B cell (primary cell): Measurements from ENCODE around the gene ABCC1. TPM values are rescaled to one million over a fixed set of nuclear protein-coding genes. Genes with fewer than 3 reads are reported as not detected.

Source experiments
- ATAC-seq: fragments of 200-7000 bp; cut with Tn5 transposase; one replicate; pipeline ENCODE4 v1.10.0; 2021; ENCODE audit warnings: low read depth, mild to moderate bottlenecking, moderate number of reproducible peaks, moderate library complexity
- CTCF ChIA-PET: fragments of 350-600 bp; sonication (Branson Sonifier 250); formaldehyde crosslinking; loops from one replicate; lab custom pipeline; 2021; ENCODE audit warnings: antibody characterized with exemption, inconsistent platforms; lab: Charles Lee
- POLR2A ChIA-PET: fragments of 350-600 bp; sonication (Branson Sonifier 250); formaldehyde crosslinking; loops from one replicate; lab custom pipeline; 2021; ENCODE audit warnings: antibody characterized with exemption; lab: Charles Lee
- DNase-seq: peaks from one replicate; pipeline ENCODE4 v3.0.0; 2013
- H2AFZ ChIP-seq: 2 replicates; pipeline ENCODE4 v1.6.1; 2012; ENCODE audit warnings: mild to moderate bottlenecking, low read depth, low read length; ENCODE audit not compliant: insufficient read depth, poor library complexity, severe bottlenecking
- H3K27ac ChIP-seq, 2 donors: 1 replicate in 1 of 2; 2 replicates in 1 of 2; pipeline ENCODE4 v1.5.1; 2012 to 2013; ENCODE audit warnings: low read length in 2 of 2, mild to moderate bottlenecking in 2 of 2, moderate library complexity in 1 of 2
- H3K27me3 ChIP-seq, 4 experiments: fragments of 200-600 bp in 1 of 4; sonication (generic) in 1 of 4; replicated peaks in 1 of 4; 1 replicate in 2 of 4; 2 replicates in 2 of 4; pipeline versions ENCODE4 v1.6.1 to v1.7.0; 2013 to 2016; ENCODE audit warnings: low read length in 3 of 4, mild to moderate bottlenecking in 2 of 4, mixed read lengths in 1 of 4, moderate library complexity in 1 of 4; ENCODE audit not compliant: insufficient read depth in 4 of 4, control insufficient read depth in 3 of 4; ENCODE audit errors: control extremely low read depth in 1 of 4
- H3K36me3 ChIP-seq, 2 experiments: replicated peaks in 1 of 2; 1 replicate in 1 of 2; 2 replicates in 1 of 2; pipeline versions ENCODE4 v1.6.1 to v1.7.1; 2013; ENCODE audit warnings: low read length in 1 of 2; ENCODE audit not compliant: insufficient read depth in 2 of 2, control insufficient read depth in 1 of 2; ENCODE audit errors: control extremely low read depth in 1 of 2, extremely low read depth in 1 of 2
- H3K4me1 ChIP-seq, 2 donors: fragments of 200-600 bp in 1 of 2; sonication (generic) in 1 of 2; 1 replicate in 1 of 2; 2 replicates in 1 of 2; pipeline versions ENCODE4 v1.5.1 to v1.6.1; 2013 to 2017; ENCODE audit warnings: low read length in 2 of 2; ENCODE audit not compliant: control insufficient read depth in 2 of 2, insufficient read depth in 2 of 2
- H3K4me2 ChIP-seq: replicated peaks from 2 replicates; pipeline ENCODE3; 2012; ENCODE audit warnings: mild to moderate bottlenecking, low read depth, low read length; ENCODE audit not compliant: poor library complexity, severe bottlenecking
- H3K4me3 ChIP-seq, 5 experiments: fragments of 200-600 bp in 1 of 5; sonication (generic) in 1 of 5; 1 replicate in 3 of 5; 2 replicates in 2 of 5; pipeline versions ENCODE4 v1.5.1 to v1.7.0; 2011 to 2016; ENCODE audit warnings: low read length in 4 of 5, mild to moderate bottlenecking in 4 of 5, low read depth in 2 of 5, control low read depth in 1 of 5, moderate library complexity in 1 of 5; ENCODE audit not compliant: insufficient read depth in 1 of 5; ENCODE audit errors: control extremely low read depth in 1 of 5, extremely low read depth in 1 of 5
- H3K79me2 ChIP-seq: fragments of 200-600 bp; sonication (generic); one replicate; pipeline ENCODE4 v1.6.0; 2016; ENCODE audit warnings: low read length; ENCODE audit not compliant: control insufficient read depth, insufficient read depth
- H3K9ac ChIP-seq: fragments of 200-600 bp; sonication (generic); 2 replicates; pipeline ENCODE4 v1.6.1; 2017; ENCODE audit warnings: mild to moderate bottlenecking, low read length, moderate library complexity
- H3K9me3 ChIP-seq, 3 donors: one replicate each; pipeline versions ENCODE4 v1.6.1 to v1.7.1; 2013; ENCODE audit warnings: low read length in 2 of 3; ENCODE audit not compliant: control insufficient read depth in 2 of 3, insufficient read depth in 1 of 3; ENCODE audit errors: control extremely low read depth in 1 of 3
- H4K20me1 ChIP-seq: 2 replicates; pipeline ENCODE4 v1.6.0; 2012; ENCODE audit warnings: mild to moderate bottlenecking, low read length; ENCODE audit not compliant: insufficient read depth, control insufficient read depth, poor library complexity, severe bottlenecking
- H3K27ac Mint-ChIP-seq: one replicate; pipeline ENCODE4 v1.8.0; 2021; ENCODE audit warnings: mixed read lengths
- H3K27me3 Mint-ChIP-seq: one replicate; pipeline ENCODE4 v1.8.0; 2021; ENCODE audit warnings: mixed read lengths
- H3K4me1 Mint-ChIP-seq: one replicate; pipeline ENCODE4 v1.8.0; 2021; ENCODE audit warnings: mixed read lengths
- H3K4me3 Mint-ChIP-seq: one replicate; pipeline ENCODE4 v1.8.0; 2021; ENCODE audit warnings: mixed read lengths
- H3K9me3 Mint-ChIP-seq: one replicate; pipeline ENCODE4 v1.8.0; 2022; ENCODE audit warnings: mixed read lengths; ENCODE audit not compliant: insufficient read depth
- CTCF ChIP-seq: fragments of 200-600 bp; IDR thresholded peaks from one replicate; pipeline ENCODE4 v1.8.0; 2022; ENCODE audit warnings: antibody characterized with exemption, mild to moderate bottlenecking
- EZH2 ChIP-seq: IDR thresholded peaks from 2 replicates; pipeline ENCODE4 v1.6.1; 2012; ENCODE audit warnings: borderline replicate concordance, low read depth, mild to moderate bottlenecking, moderate library complexity, low read length; ENCODE audit not compliant: insufficient read depth, poor library complexity, severe bottlenecking
- WGBS: methylation state at CpG from one replicate; pipeline ENCODE4 v1.1.5; 2013; ENCODE audit warnings: missing lambda C conversion rate; ENCODE audit not compliant: insufficient coverage; 5-methylcytosine and 5-hydroxymethylcytosine counted together
- intact Hi-C: fragments of 100-400 bp; cut with micrococcal nuclease; formaldehyde crosslinking; loops from one replicate; pipeline ENCODE4 v1.10.0; 2022
- polyA plus RNA-seq: library from polyadenylated mRNA; depleted of rRNA; stranded (reverse); fragments of >200 nt; gene quantifications from 2 replicates; pipeline ENCODE4 v1.2.3, GENCODE V29; 2012
- total RNA-seq, 2 donors: library from RNA; stranded (reverse); fragments of 120-200 nt in 1 of 2; gene quantifications; 1 replicate in 1 of 2; 2 replicates in 1 of 2; pipeline versions ENCODE4 v1.2.3 to v1.2.4, GENCODE V29; 2013 to 2022

Gene ABCC1
- total and polyA plus RNA-seq, 2 donors (not counting 1 experiment from before 2014, with no cell fraction given), result 21.8 to 73.0 TPM

- no peak overlapping the region for H3K27ac Mint-ChIP-seq
- no peak overlapping the region for H3K9ac ChIP-seq
- no peak for ATAC-seq
- peaks cover 5% of the 10 kb centered on the region for H3K27me3 Mint-ChIP-seq
- DNase-seq, result no peak
- H3K9me3 ChIP-seq, result peaks cover 4 to 39% (median 26%) of the 10 kb centered on the region in 3 donors
- no peaks in the 10 kb centered on the region for H3K27me3 ChIP-seq
- H3K79me2 ChIP-seq, result no peaks in the 10 kb centered on the region
- no peaks in the 10 kb centered on the region for H4K20me1 ChIP-seq
- H3K4me2 ChIP-seq, result no peak overlapping the region
- 92% methylated on average over 1 of the region's 3 CpGs for WGBS
- H3K4me3 ChIP-seq, result no peak overlapping the region
- intact Hi-C loops, result no loop called here
- peaks cover 21% of the 10 kb centered on the region for H3K9me3 Mint-ChIP-seq
- no peaks in the 10 kb centered on the region for H3K4me1 Mint-ChIP-seq
- POLR2A ChIA-PET, result no interaction called here
- no peak for TF ChIP-seq CTCF
- TF ChIP-seq EZH2, result no peak
- H2AFZ ChIP-seq, result no peak overlapping the region
- H3K4me1 ChIP-seq, result no peaks in the 10 kb centered on the region
- H3K27ac ChIP-seq, result no peak overlapping the region
- H3K4me3 Mint-ChIP-seq, result no peak overlapping the region
- CTCF ChIA-PET, result no interaction called here
- no peaks in the 10 kb centered on the region for H3K36me3 ChIP-seq
These were observed 209.4 kb downstream of the ABCC1 start for GRCh38 chr16:16158741-16159374.

DNA sequence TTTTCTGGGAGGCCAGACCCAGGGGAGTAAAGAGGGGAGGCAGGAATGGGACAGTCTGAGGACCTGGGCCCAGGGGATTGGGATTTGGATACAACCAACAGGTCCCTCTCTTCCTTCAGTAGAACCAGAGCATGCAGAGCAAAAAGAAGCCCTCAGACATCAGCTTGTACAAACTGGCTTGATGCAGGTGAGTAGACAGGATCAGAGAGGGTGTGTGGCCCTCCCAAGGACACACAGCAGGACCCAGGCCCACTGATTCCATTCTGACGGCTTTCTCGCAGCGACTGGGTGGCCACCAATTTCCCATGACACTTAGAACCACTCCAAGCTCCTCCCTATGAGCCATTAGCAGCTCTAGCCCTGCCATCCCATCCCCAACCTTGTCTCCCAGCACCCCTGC lies 210.2 kb downstream of the ABCC1 start:
- Mint-ChIP-seq H3K4me3 (no peak overlapping the region), H3K27ac (no peak overlapping the region), H3K9me3 (peaks cover 21% of the 10 kb centered on the region), H3K4me1 (no peaks in the 10 kb centered on the region), H3K27me3 (peaks cover 5% of the 10 kb centered on the region)
- no peak overlapping the region for H2AFZ ChIP-seq
- no peaks in the 10 kb centered on the region for H3K4me1 ChIP-seq
- no peaks in the 10 kb centered on the region for H3K36me3 ChIP-seq
- no peak overlapping the region for H3K27ac ChIP-seq
- H3K27me3 ChIP-seq, result no peaks in the 10 kb centered on the region
- ChIA-PET CTCF (no interaction called here), POLR2A (interaction anchor here (0.6 kb wide), 1 partner anchor 41 kb away, joined by 6 read pairs; no protein-coding TSS in a partner anchor)
- H3K9me3 ChIP-seq, result peaks cover 4 to 35% (median 26%) of the 10 kb centered on the region in 3 donors
- 97% methylated on average over 3 of the region's 3 CpGs for WGBS
- H4K20me1 ChIP-seq, result no peaks in the 10 kb centered on the region
- intact Hi-C loops, result no loop called here
- no peak for DNase-seq
- H3K79me2 ChIP-seq, result no peaks in the 10 kb centered on the region
- ATAC-seq, result no peak
- H3K4me2 ChIP-seq, result no peak overlapping the region
- TF ChIP-seq CTCF (no peak), EZH2 (no peak)
- no peak overlapping the region for H3K4me3 ChIP-seq
- H3K9ac ChIP-seq, result no peak overlapping the region
